ENCODE results near the gene CCNJ.

DNA sequence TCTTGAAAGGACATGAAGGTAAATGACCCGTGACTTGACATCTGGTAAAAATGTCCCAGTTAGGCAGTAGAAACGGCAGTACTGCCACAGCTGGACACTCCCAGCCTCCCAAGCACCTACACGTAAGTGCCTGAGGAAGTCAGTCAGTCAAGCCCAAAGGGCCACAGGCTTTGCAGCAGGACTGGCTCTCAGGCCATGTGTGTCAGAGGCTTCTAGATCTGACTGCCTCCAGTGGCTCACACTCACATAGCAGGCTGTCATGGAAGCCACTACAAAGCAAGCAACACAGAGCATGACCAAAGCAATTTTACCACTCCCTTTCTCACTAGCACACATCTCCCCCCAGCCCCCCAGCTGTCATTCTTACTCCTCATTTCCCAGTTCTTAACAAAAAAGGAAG is 17.8 kb upstream of the CCNJ start:
- TF ChIP-seq KLF16 (tag by site-specific recombination; IDR thresholded peaks at IDR 0.05): no peak
- no peak for TF ChIP-seq GLIS2 (tag by site-specific recombination; IDR thresholded peaks at IDR 0.05)
- TF ChIP-seq, protein P1, sequence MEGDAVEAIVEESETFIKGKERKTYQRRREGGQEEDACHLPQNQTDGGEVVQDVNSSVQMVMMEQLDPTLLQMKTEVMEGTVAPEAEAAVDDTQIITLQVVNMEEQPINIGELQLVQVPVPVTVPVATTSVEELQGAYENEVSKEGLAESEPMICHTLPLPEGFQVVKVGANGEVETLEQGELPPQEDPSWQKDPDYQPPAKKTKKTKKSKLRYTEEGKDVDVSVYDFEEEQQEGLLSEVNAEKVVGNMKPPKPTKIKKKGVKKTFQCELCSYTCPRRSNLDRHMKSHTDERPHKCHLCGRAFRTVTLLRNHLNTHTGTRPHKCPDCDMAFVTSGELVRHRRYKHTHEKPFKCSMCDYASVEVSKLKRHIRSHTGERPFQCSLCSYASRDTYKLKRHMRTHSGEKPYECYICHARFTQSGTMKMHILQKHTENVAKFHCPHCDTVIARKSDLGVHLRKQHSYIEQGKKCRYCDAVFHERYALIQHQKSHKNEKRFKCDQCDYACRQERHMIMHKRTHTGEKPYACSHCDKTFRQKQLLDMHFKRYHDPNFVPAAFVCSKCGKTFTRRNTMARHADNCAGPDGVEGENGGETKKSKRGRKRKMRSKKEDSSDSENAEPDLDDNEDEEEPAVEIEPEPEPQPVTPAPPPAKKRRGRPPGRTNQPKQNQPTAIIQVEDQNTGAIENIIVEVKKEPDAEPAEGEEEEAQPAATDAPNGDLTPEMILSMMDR (tag by site-specific recombination; IDR thresholded peaks at IDR 0.05): no peak
- TF ChIP-seq INSM2 (tag by site-specific recombination; IDR thresholded peaks at IDR 0.05): no peak
- no peak for TF ChIP-seq ZNF132 (tag by site-specific recombination; IDR thresholded peaks at IDR 0.05; ENCODE audit: borderline replicate concordance)
- no peak for TF ChIP-seq GLIS1 (tag by site-specific recombination; IDR thresholded peaks at IDR 0.05)
- TF ChIP-seq ZFP69B (tag by site-specific recombination; IDR thresholded peaks at IDR 0.05): no peak
- TF ChIP-seq, protein P2, sequence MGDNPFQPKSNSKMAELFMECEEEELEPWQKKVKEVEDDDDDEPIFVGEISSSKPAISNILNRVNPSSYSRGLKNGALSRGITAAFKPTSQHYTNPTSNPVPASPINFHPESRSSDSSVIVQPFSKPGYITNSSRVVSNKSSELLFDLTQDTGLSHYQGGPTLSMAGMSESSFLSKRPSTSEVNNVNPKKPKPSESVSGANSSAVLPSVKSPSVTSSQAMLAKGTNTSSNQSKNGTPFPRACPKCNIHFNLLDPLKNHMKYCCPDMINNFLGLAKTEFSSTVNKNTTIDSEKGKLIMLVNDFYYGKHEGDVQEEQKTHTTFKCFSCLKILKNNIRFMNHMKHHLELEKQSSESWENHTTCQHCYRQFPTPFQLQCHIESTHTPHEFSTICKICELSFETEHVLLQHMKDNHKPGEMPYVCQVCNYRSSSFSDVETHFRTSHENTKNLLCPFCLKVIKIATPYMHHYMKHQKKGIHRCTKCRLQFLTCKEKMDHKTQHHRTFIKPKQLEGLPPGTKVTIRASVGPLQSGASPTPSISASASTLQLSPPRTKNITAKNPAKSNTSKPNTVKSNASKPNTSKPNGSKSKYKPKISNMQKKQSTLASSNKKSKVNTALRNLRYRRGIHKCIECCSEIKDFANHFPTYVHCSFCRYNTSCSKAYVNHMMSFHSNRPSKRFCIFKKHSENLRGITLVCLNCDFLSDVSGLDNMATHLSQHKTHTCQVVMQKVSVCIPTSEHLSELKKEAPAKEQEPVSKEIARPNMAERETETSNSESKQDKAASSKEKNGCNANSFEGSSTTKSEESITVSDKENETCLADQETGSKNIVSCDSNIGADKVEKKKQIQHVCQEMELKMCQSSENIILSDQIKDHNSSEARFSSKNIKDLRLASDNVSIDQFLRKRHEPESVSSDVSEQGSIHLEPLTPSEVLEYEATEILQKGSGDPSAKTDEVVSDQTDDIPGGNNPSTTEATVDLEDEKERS (tag by site-specific recombination; IDR thresholded peaks at IDR 0.05): no peak
- no peak for TF ChIP-seq ZNF768 (tag by site-specific recombination; IDR thresholded peaks at IDR 0.05)
